ENCODE data around the gene SSC5D.

SSC5D gene

GRCh38 chr19:55536366-55536765 is 48.1 kb downstream of the SSC5D start:
- Histone ChIP-seq H3K4me1 (ENCODE audit: control insufficient read depth, insufficient read depth, low read length) (no peaks in the 10 kb centered on the region), H3K9me3 (ENCODE audit: control insufficient read depth, insufficient read depth, low read depth, low read length) (no peaks in the 10 kb centered on the region), H3K4me3 (ENCODE audit: low read depth, low read length) (no peak overlapping the region), H3K27ac (ENCODE audit: extremely low read depth, low read depth, low read length) (no peak overlapping the region), H3K36me3 (ENCODE audit: control insufficient read depth in 2 of 2, insufficient read depth in 1 of 2, low read length in 2 of 2) (no peaks in the 10 kb centered on the region)
- CTCF ChIA-PET = interaction anchor here (0.6 to 1.2 kb wide), 5 partner anchors 19 to 624 kb away, joined by 3 to 7 read pairs (median 3); partner anchors contain the start of gene ZNF865
- TF ChIP-seq ZNF169 (tag by site-specific recombination; IDR thresholded peaks at IDR 0.05) (no peak), ZNF175 (tag by site-specific recombination; IDR thresholded peaks at IDR 0.05) (no peak), EGR2 (tag by site-specific recombination; IDR thresholded peaks at IDR 0.05; ENCODE audit: low read depth) (peak; percentile 55; the same call in 1 of the 2 replicates), ZFHX2 (tag by site-specific recombination; conservative IDR thresholded peaks at IDR 0.05) (peak; percentile 46), ZNF473 (tag by site-specific recombination; IDR thresholded peaks at IDR 0.05) (no peak), ZNF530 (tag by site-specific recombination; IDR thresholded peaks at IDR 0.05; ENCODE audit: low read depth) (no peak), ZNF510 (tag by site-specific recombination; IDR thresholded peaks at IDR 0.05; ENCODE audit: insufficient replicate concordance) (no peak), ZNF624 (tag by site-specific recombination; IDR thresholded peaks at IDR 0.05) (no peak), KLF16 (tag by site-specific recombination; IDR thresholded peaks at IDR 0.05) (no peak), ZNF521 (tag by site-specific recombination; IDR thresholded peaks at IDR 0.05) (no peak), SCRT2 (tag by site-specific recombination; IDR thresholded peaks at IDR 0.05) (no peak)
- POLR2A ChIA-PET = no interaction called here

- TF ChIP-seq SP2 (tag by site-specific recombination; IDR thresholded peaks at IDR 0.05) (peak; percentile 13; the same call in 1 of the 2 replicates), KLF8 (tag by site-specific recombination; IDR thresholded peaks at IDR 0.05) (peak; percentile 33; the same call in 1 of the 2 replicates), KLF9 (tag by site-specific recombination; IDR thresholded peaks at IDR 0.05; ENCODE audit: low read depth) (0 out of 2 replicates have a peak, but pooled peaks have one; percentile 33), ZNF18 (tag by site-specific recombination; IDR thresholded peaks at IDR 0.05) (no peak), ZNF660 (tag by site-specific recombination; IDR thresholded peaks at IDR 0.05) (no peak)
- TF ChIP-seq, protein P1, sequence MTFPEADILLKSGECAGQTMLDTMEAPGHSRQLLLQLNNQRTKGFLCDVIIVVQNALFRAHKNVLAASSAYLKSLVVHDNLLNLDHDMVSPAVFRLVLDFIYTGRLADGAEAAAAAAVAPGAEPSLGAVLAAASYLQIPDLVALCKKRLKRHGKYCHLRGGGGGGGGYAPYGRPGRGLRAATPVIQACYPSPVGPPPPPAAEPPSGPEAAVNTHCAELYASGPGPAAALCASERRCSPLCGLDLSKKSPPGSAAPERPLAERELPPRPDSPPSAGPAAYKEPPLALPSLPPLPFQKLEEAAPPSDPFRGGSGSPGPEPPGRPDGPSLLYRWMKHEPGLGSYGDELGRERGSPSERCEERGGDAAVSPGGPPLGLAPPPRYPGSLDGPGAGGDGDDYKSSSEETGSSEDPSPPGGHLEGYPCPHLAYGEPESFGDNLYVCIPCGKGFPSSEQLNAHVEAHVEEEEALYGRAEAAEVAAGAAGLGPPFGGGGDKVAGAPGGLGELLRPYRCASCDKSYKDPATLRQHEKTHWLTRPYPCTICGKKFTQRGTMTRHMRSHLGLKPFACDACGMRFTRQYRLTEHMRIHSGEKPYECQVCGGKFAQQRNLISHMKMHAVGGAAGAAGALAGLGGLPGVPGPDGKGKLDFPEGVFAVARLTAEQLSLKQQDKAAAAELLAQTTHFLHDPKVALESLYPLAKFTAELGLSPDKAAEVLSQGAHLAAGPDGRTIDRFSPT (tag by site-specific recombination; IDR thresholded peaks at IDR 0.05) = peak; percentile 37; the same call in 1 of the 2 replicates
- Histone ChIP-seq H3K4me1 (ENCODE audit: control insufficient read depth, insufficient read depth, low read length) (no peaks in the 10 kb centered on the region), H3K36me3 (ENCODE audit: control insufficient read depth in 2 of 2, insufficient read depth in 1 of 2, low read length in 2 of 2) (no peaks in the 10 kb centered on the region), H3K27ac (ENCODE audit: extremely low read depth, low read depth, low read length) (no peak within 1 kb of the TSS), H3K9me3 (ENCODE audit: control insufficient read depth, insufficient read depth, low read depth, low read length) (no peaks in the 10 kb centered on the region), H3K4me3 (ENCODE audit: low read depth, low read length) (no peak within 1 kb of the TSS)
- ChIA-PET CTCF (interaction anchor here (0.6 to 1.2 kb wide), 4 partner anchors 17 to 69 kb away, joined by 4 to 7 read pairs (median 6); partner anchors contain the start of gene ZNF865), POLR2A (no interaction called here)
These were observed 48.9 kb downstream of the SSC5D start, which contains the start of gene SBK2 for GRCh38 chr19:55536951-55537740. SBK2 (minus strand) TSS chr19:55537133; CDS start chr19:55536294, 839 bp downstream.

- Histone ChIP-seq H3K4me1 (ENCODE audit: control insufficient read depth, insufficient read depth, low read length) (no peaks in the 10 kb centered on the region), H3K27ac (ENCODE audit: extremely low read depth, low read depth, low read length) (no peak overlapping the region), H3K36me3 (ENCODE audit: control insufficient read depth in 2 of 2, insufficient read depth in 1 of 2, low read length in 2 of 2) (no peaks in the 10 kb centered on the region), H3K9me3 (ENCODE audit: control insufficient read depth, insufficient read depth, low read depth, low read length) (no peaks in the 10 kb centered on the region), H3K4me3 (ENCODE audit: low read depth, low read length) (no peak overlapping the region)
- CTCF ChIA-PET = interaction anchor here (0.6 to 1.2 kb wide), 2 partner anchors 69 kb away, joined by 7 read pairs; partner anchors contain the start of gene ZNF865
- POLR2A ChIA-PET = no interaction called here
- TF ChIP-seq ZNF114 (tag by site-specific recombination; IDR thresholded peaks at IDR 0.05) (no peak), REPIN1 (tag by site-specific recombination; IDR thresholded peaks at IDR 0.05; ENCODE audit: low read depth) (no peak), KLF17 (tag by site-specific recombination; IDR thresholded peaks at IDR 0.05) (no peak), ZNF174 (tag by site-specific recombination; IDR thresholded peaks at IDR 0.05) (no peak), SP3 (tag by site-specific recombination; IDR thresholded peaks at IDR 0.05) (no peak), KLF9 (tag by site-specific recombination; IDR thresholded peaks at IDR 0.05; ENCODE audit: low read depth) (no peak), ZNF660 (tag by site-specific recombination; IDR thresholded peaks at IDR 0.05) (no peak), ZFHX2 (tag by site-specific recombination; conservative IDR thresholded peaks at IDR 0.05) (0 out of 2 replicates have a peak, but pooled peaks have one; percentile 12), ZNF350 (tag by site-specific recombination; IDR thresholded peaks at IDR 0.05) (no peak), ZNF600 (tag by site-specific recombination; IDR thresholded peaks at IDR 0.05) (peak; percentile 75)
- TF ChIP-seq, protein P2, sequence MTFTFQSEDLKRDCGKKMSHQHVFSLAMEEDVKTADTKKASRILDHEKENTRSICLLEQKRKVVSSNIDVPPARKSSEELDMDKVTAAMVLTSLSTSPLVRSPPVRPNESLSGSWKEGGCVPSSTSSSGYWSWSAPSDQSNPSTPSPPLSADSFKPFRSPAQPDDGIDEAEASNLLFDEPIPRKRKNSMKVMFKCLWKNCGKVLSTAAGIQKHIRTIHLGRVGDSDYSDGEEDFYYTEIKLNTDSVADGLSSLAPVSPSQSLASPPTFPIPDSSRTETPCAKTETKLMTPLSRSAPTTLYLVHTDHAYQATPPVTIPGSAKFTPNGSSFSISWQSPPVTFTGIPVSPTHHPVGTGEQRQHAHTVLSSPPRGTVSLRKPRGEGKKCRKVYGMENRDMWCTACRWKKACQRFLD (tag by site-specific recombination; IDR thresholded peaks at IDR 0.05) = no peak
These were observed 49.5 kb downstream of the SSC5D start for GRCh38 chr19:55537741-55538111.
